Keratinocyte (primary cell): Measurements from ENCODE around the gene TMEM263. TPM values are rescaled to one million over a fixed set of nuclear protein-coding genes. Genes with fewer than 3 reads are reported as not detected.

Source experiments
- DNase-seq: peaks from one replicate; pipeline ENCODE4 v3.0.0-alpha.2; 2011; ENCODE audit warnings: low read depth, missing footprints, low spot score
- FAIRE-seq: peaks from 2 replicates; lab custom pipeline; 2011; peaks lifted over from hg19 to GRCh38; lab: Jason Lieb, UNC
- H2AFZ ChIP-seq: 2 replicates; pipeline ENCODE4 v1.6.0; 2012; ENCODE audit warnings: low read length, control low read depth, inconsistent platforms; ENCODE audit not compliant: control insufficient read depth
- H3K27ac ChIP-seq: 2 replicates; pipeline ENCODE4 v1.5.1; 2011; ENCODE audit warnings: low read length; ENCODE audit not compliant: control insufficient read depth, insufficient read depth
- H3K27me3 ChIP-seq: 3 replicates; pipeline ENCODE4 v1.6.0; 2011; ENCODE audit warnings: low read length; ENCODE audit not compliant: control insufficient read depth, insufficient read depth; ENCODE audit errors: extremely low read depth
- H3K36me3 ChIP-seq, 2 experiments: 2 replicates in 1 of 2; 3 replicates in 1 of 2; pipeline ENCODE4 v1.5.1; 2011; ENCODE audit warnings: low read length in 2 of 2, mild to moderate bottlenecking in 1 of 2; ENCODE audit not compliant: control insufficient read depth in 2 of 2, insufficient read depth in 2 of 2; ENCODE audit errors: extremely low read depth in 1 of 2
- H3K4me1 ChIP-seq: 3 replicates; pipeline ENCODE4 v1.5.1; 2011; ENCODE audit warnings: low read length; ENCODE audit not compliant: control insufficient read depth, insufficient read depth; ENCODE audit errors: extremely low read depth
- H3K4me2 ChIP-seq: 3 replicates; pipeline ENCODE4 v1.6.0; 2011; ENCODE audit warnings: low read depth, low read length; ENCODE audit not compliant: control insufficient read depth, insufficient read depth; ENCODE audit errors: extremely low read depth
- H3K4me3 ChIP-seq, 3 experiments: fragments of 200-600 bp in 1 of 3; sonication (generic) in 1 of 3; 2 replicates in 2 of 3; 3 replicates in 1 of 3; pipeline ENCODE4 v1.5.1; 2011 to 2016; ENCODE audit warnings: low read length in 3 of 3, mild to moderate bottlenecking in 3 of 3, control low read depth in 2 of 3, inconsistent platforms in 1 of 3, low read depth in 1 of 3, mixed read lengths in 1 of 3, mixed run types in 1 of 3, moderate library complexity in 1 of 3; ENCODE audit not compliant: control insufficient read depth in 2 of 3, insufficient read depth in 2 of 3; ENCODE audit errors: extremely low read depth in 1 of 3
- H3K79me2 ChIP-seq: 2 replicates; pipeline ENCODE4 v1.6.0; 2012; ENCODE audit warnings: low read length; ENCODE audit not compliant: control insufficient read depth, insufficient read depth
- H3K9ac ChIP-seq: 3 replicates; pipeline ENCODE4 v1.6.0; 2011; ENCODE audit warnings: low read length; ENCODE audit not compliant: control insufficient read depth, insufficient read depth; ENCODE audit errors: extremely low read depth
- H3K9me1 ChIP-seq: 3 replicates; pipeline ENCODE4 v1.6.0; 2011; ENCODE audit warnings: low read length; ENCODE audit not compliant: control insufficient read depth, insufficient read depth; ENCODE audit errors: extremely low read depth
- H3K9me3 ChIP-seq: 2 replicates; pipeline ENCODE4 v1.5.1; 2012; ENCODE audit warnings: low read depth, low read length; ENCODE audit not compliant: control insufficient read depth
- H4K20me1 ChIP-seq: 3 replicates; pipeline ENCODE4 v1.6.0; 2011; ENCODE audit warnings: low read length; ENCODE audit not compliant: control insufficient read depth, insufficient read depth; ENCODE audit errors: extremely low read depth
- EZH2 ChIP-seq: IDR thresholded peaks from one replicate; pipeline ENCODE4 v1.6.1; 2012; ENCODE audit warnings: inconsistent platforms, mild to moderate bottlenecking, low read length, moderate library complexity
- dilution Hi-C: fragments of 300-500 bp; cut with MboI; formaldehyde crosslinking; loops from one replicate; pipeline ENCODE4 v1.7.0; 2020; ENCODE audit warnings: low sequenced_read_pairs; ENCODE audit not compliant: extremely low pct_ligation_motif_present
- polyA plus RNA-seq, 5 experiments: library from polyadenylated mRNA; depleted of rRNA in 3 of 5; stranded (reverse) in 3 of 5; stranded (forward) in 1 of 5; unstranded in 1 of 5; fragments of >200 nt; gene quantifications; 1 replicate in 1 of 5; 2 replicates in 3 of 5; 3 replicates in 1 of 5; pipeline versions ENCODE4 v1.2.1 to v1.2.3, GENCODE V29; 2011 to 2012; ENCODE audit warnings: missing spikeins in 2 of 5, low read depth in 1 of 5, low replicate concordance in 1 of 5
- TF ChIP-seq, protein P1 (sequence below), 3 experiments: IDR thresholded peaks in 1 of 3; conservative IDR thresholded peaks in 1 of 3; optimal IDR thresholded peaks in 1 of 3; 2 replicates in 2 of 3; 3 replicates in 1 of 3; pipeline versions ENCODE3 to v1.5.1; 2011; ENCODE audit warnings: low read length in 3 of 3, mild to moderate bottlenecking in 3 of 3, moderate library complexity in 2 of 3, control low read depth in 1 of 3, inconsistent platforms in 1 of 3; ENCODE audit not compliant: insufficient read depth in 2 of 3; ENCODE audit errors: extremely low read depth in 1 of 3

TMEM263 gene
- polyA plus RNA-seq, 1 donor (not counting 4 experiments of a cell fraction or from before 2014, with no cell fraction given) = 22.0 TPM

DNA sequence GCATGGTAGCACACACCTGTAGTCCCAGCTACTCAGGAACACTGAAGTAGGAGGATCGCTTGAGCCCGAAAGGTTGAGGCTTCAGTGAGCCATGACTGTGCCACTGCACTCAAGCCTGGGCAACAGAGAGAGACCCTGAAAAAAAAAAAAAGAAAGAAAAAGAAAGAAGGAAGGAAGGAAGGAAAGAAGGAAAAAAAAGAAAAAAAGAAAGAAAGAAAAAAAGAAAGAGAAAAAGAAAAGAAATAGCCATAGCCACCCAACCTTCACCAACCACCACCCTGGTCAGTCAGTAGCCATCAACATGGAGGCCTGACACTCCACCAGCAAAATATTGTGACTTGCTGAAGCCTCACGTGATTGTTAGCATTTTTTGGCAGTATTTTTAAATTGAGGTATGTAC lies 21.4 kb upstream of the TMEM263 start:
- Histone ChIP-seq H3K9ac (no peak overlapping the region), H3K4me2 (no peak overlapping the region), H3K4me1 (no peaks in the 10 kb centered on the region), H3K4me3 (no peak overlapping the region), H3K9me1 (no peaks in the 10 kb centered on the region), H3K79me2 (no peaks in the 10 kb centered on the region), H3K9me3 (no peaks in the 10 kb centered on the region), H3K36me3 (no peaks in the 10 kb centered on the region), H4K20me1 (no peaks in the 10 kb centered on the region), H3K27me3 (no peaks in the 10 kb centered on the region), H2AFZ (no peak overlapping the region), H3K27ac (no peak overlapping the region)
- dilution Hi-C loops = no loop called here
- FAIRE-seq (no peak), DNase-seq (no peak)
- TF ChIP-seq, protein P1, sequence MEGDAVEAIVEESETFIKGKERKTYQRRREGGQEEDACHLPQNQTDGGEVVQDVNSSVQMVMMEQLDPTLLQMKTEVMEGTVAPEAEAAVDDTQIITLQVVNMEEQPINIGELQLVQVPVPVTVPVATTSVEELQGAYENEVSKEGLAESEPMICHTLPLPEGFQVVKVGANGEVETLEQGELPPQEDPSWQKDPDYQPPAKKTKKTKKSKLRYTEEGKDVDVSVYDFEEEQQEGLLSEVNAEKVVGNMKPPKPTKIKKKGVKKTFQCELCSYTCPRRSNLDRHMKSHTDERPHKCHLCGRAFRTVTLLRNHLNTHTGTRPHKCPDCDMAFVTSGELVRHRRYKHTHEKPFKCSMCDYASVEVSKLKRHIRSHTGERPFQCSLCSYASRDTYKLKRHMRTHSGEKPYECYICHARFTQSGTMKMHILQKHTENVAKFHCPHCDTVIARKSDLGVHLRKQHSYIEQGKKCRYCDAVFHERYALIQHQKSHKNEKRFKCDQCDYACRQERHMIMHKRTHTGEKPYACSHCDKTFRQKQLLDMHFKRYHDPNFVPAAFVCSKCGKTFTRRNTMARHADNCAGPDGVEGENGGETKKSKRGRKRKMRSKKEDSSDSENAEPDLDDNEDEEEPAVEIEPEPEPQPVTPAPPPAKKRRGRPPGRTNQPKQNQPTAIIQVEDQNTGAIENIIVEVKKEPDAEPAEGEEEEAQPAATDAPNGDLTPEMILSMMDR (optimal IDR thresholded peaks at IDR 0.05 in 1 of 3, IDR thresholded peaks at IDR 0.05 in 1 of 3, conservative IDR thresholded peaks at IDR 0.05 in 1 of 3; ENCODE audit: extremely low read depth in 1 of 3, insufficient read depth in 2 of 3, low read length in 3 of 3) = no peak
- TF ChIP-seq EZH2 = no peak

GRCh38 chr12:106941481-106942156 lies 14.1 kb upstream of the TMEM263 start:
- H3K4me3 ChIP-seq = no peak overlapping the region
- H3K79me2 ChIP-seq = no peaks in the 10 kb centered on the region
- H3K36me3 ChIP-seq = no peaks in the 10 kb centered on the region
- no peak overlapping the region for H3K4me2 ChIP-seq
- H3K9me1 ChIP-seq = no peaks in the 10 kb centered on the region
- no peak overlapping the region for H3K9ac ChIP-seq
- H2AFZ ChIP-seq = no peak overlapping the region
- dilution Hi-C loops = no loop called here
- H4K20me1 ChIP-seq = no peaks in the 10 kb centered on the region
- no peaks in the 10 kb centered on the region for H3K4me1 ChIP-seq
- TF ChIP-seq, protein P1 (optimal IDR thresholded peaks at IDR 0.05 in 1 of 3, IDR thresholded peaks at IDR 0.05 in 1 of 3, conservative IDR thresholded peaks at IDR 0.05 in 1 of 3; ENCODE audit: extremely low read depth in 1 of 3, insufficient read depth in 2 of 3, low read length in 3 of 3) = no peak
- TF ChIP-seq EZH2 = no peak
- H3K27me3 ChIP-seq = no peaks in the 10 kb centered on the region
- H3K27ac ChIP-seq = no peak overlapping the region
- no peak for FAIRE-seq
- no peak for DNase-seq
- no peaks in the 10 kb centered on the region for H3K9me3 ChIP-seq
